NCI-H2171 treated with DMSO at 0.1 percent for 48 hours (cell line): Measurements from ENCODE around the gene SMNDC1.
"Not testable (repeated sequence)": the region's sequence is repeated elsewhere in the genome, so short reads cannot be mapped to it uniquely, and the experiment has no call there.

ENCODE experiments used
- DNase-seq: peaks from one replicate; lab custom pipeline; 2025; lab: John Stamatoyannopoulos, UW

The SMNDC1 gene

GRCh38 chr10:110251392-110251791 lies 53.3 kb downstream of the SMNDC1 start:
- not testable (repeated sequence) for DNase-seq

- DNase-seq, result not testable (repeated sequence)
These were observed 55.2 kb downstream of the SMNDC1 start for GRCh38 chr10:110249489-110249888.

GRCh38 chr10:110247833-110248232 lies 56.9 kb downstream of the SMNDC1 start:
- not testable (repeated sequence) for DNase-seq

GRCh38 chr10:110244550-110244949 lies 60.2 kb downstream of the SMNDC1 start:
- DNase-seq, result peak; percentile 1

- no peak for DNase-seq
These were observed 62.2 kb downstream of the SMNDC1 start for GRCh38 chr10:110242511-110242910.

- DNase-seq, result no peak
These were observed 62.9 kb downstream of the SMNDC1 start for GRCh38 chr10:110241841-110242240.

GRCh38 chr10:110241407-110241806 lies 63.3 kb downstream of the SMNDC1 start:
- no peak for DNase-seq
